Keratinocyte (primary cell): Measurements from ENCODE around the gene RWDD2A. TPM values are rescaled to one million over a fixed set of nuclear protein-coding genes. Genes with fewer than 3 reads are reported as not detected.

Experiments
- DNase-seq: peaks from one replicate; pipeline ENCODE4 v3.0.0-alpha.2; 2011; ENCODE audit warnings: low read depth, missing footprints, low spot score
- FAIRE-seq: peaks from 2 replicates; lab custom pipeline; 2011; peaks lifted over from hg19 to GRCh38; lab: Jason Lieb, UNC
- H2AFZ ChIP-seq: 2 replicates; pipeline ENCODE4 v1.6.0; 2012; ENCODE audit warnings: low read length, control low read depth, inconsistent platforms; ENCODE audit not compliant: control insufficient read depth
- H3K27ac ChIP-seq: 2 replicates; pipeline ENCODE4 v1.5.1; 2011; ENCODE audit warnings: low read length; ENCODE audit not compliant: control insufficient read depth, insufficient read depth
- H3K27me3 ChIP-seq: 3 replicates; pipeline ENCODE4 v1.6.0; 2011; ENCODE audit warnings: low read length; ENCODE audit not compliant: control insufficient read depth, insufficient read depth; ENCODE audit errors: extremely low read depth
- H3K36me3 ChIP-seq, 2 experiments: 2 replicates in 1 of 2; 3 replicates in 1 of 2; pipeline ENCODE4 v1.5.1; 2011; ENCODE audit warnings: low read length in 2 of 2, mild to moderate bottlenecking in 1 of 2; ENCODE audit not compliant: control insufficient read depth in 2 of 2, insufficient read depth in 2 of 2; ENCODE audit errors: extremely low read depth in 1 of 2
- H3K4me1 ChIP-seq: 3 replicates; pipeline ENCODE4 v1.5.1; 2011; ENCODE audit warnings: low read length; ENCODE audit not compliant: control insufficient read depth, insufficient read depth; ENCODE audit errors: extremely low read depth
- H3K4me2 ChIP-seq: 3 replicates; pipeline ENCODE4 v1.6.0; 2011; ENCODE audit warnings: low read depth, low read length; ENCODE audit not compliant: control insufficient read depth, insufficient read depth; ENCODE audit errors: extremely low read depth
- H3K4me3 ChIP-seq, 3 experiments: fragments of 200-600 bp in 1 of 3; sonication (generic) in 1 of 3; 2 replicates in 2 of 3; 3 replicates in 1 of 3; pipeline ENCODE4 v1.5.1; 2011 to 2016; ENCODE audit warnings: low read length in 3 of 3, mild to moderate bottlenecking in 3 of 3, control low read depth in 2 of 3, inconsistent platforms in 1 of 3, low read depth in 1 of 3, mixed read lengths in 1 of 3, mixed run types in 1 of 3, moderate library complexity in 1 of 3; ENCODE audit not compliant: control insufficient read depth in 2 of 3, insufficient read depth in 2 of 3; ENCODE audit errors: extremely low read depth in 1 of 3
- H3K79me2 ChIP-seq: 2 replicates; pipeline ENCODE4 v1.6.0; 2012; ENCODE audit warnings: low read length; ENCODE audit not compliant: control insufficient read depth, insufficient read depth
- H3K9ac ChIP-seq: 3 replicates; pipeline ENCODE4 v1.6.0; 2011; ENCODE audit warnings: low read length; ENCODE audit not compliant: control insufficient read depth, insufficient read depth; ENCODE audit errors: extremely low read depth
- H3K9me1 ChIP-seq: 3 replicates; pipeline ENCODE4 v1.6.0; 2011; ENCODE audit warnings: low read length; ENCODE audit not compliant: control insufficient read depth, insufficient read depth; ENCODE audit errors: extremely low read depth
- H3K9me3 ChIP-seq: 2 replicates; pipeline ENCODE4 v1.5.1; 2012; ENCODE audit warnings: low read depth, low read length; ENCODE audit not compliant: control insufficient read depth
- H4K20me1 ChIP-seq: 3 replicates; pipeline ENCODE4 v1.6.0; 2011; ENCODE audit warnings: low read length; ENCODE audit not compliant: control insufficient read depth, insufficient read depth; ENCODE audit errors: extremely low read depth
- EZH2 ChIP-seq: IDR thresholded peaks from one replicate; pipeline ENCODE4 v1.6.1; 2012; ENCODE audit warnings: inconsistent platforms, mild to moderate bottlenecking, low read length, moderate library complexity
- dilution Hi-C: fragments of 300-500 bp; cut with MboI; formaldehyde crosslinking; loops from one replicate; pipeline ENCODE4 v1.7.0; 2020; ENCODE audit warnings: low sequenced_read_pairs; ENCODE audit not compliant: extremely low pct_ligation_motif_present
- polyA plus RNA-seq, 5 experiments: library from polyadenylated mRNA; depleted of rRNA in 3 of 5; stranded (reverse) in 3 of 5; stranded (forward) in 1 of 5; unstranded in 1 of 5; fragments of >200 nt; gene quantifications; 1 replicate in 1 of 5; 2 replicates in 3 of 5; 3 replicates in 1 of 5; pipeline versions ENCODE4 v1.2.1 to v1.2.3, GENCODE V29; 2011 to 2012; ENCODE audit warnings: missing spikeins in 2 of 5, low read depth in 1 of 5, low replicate concordance in 1 of 5
- TF ChIP-seq, protein P1 (sequence below), 3 experiments: IDR thresholded peaks in 1 of 3; conservative IDR thresholded peaks in 1 of 3; optimal IDR thresholded peaks in 1 of 3; 2 replicates in 2 of 3; 3 replicates in 1 of 3; pipeline versions ENCODE3 to v1.5.1; 2011; ENCODE audit warnings: low read length in 3 of 3, mild to moderate bottlenecking in 3 of 3, moderate library complexity in 2 of 3, control low read depth in 1 of 3, inconsistent platforms in 1 of 3; ENCODE audit not compliant: insufficient read depth in 2 of 3; ENCODE audit errors: extremely low read depth in 1 of 3

Gene RWDD2A
- polyA plus RNA-seq, 1 donor (not counting 4 experiments of a cell fraction or from before 2014, with no cell fraction given) = 1.5 TPM

DNA sequence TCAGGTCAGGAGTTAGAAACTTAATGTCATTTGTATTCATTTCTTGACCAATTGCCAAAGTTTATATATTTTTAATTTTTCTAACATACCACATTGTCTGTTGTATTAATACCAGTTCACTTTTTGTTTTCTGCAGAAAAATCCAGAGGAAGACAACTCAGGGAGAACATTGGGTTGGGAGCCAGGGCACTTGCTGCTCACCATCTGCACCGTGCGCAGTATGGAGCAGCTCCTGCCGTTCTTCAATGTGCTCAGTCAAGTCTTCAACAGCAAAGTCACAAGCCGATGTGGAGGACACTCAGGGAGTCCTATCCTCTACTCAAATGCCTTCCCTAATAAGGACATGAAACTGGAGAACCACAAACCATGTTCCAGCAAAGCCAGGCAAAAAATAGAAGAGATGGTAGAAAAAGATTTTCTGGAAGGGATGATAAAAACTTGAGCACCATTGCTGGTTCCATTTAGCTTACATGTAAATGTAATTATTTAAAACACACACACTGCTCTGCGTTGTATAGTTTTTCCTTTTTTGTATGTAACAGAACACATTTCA is 25.4 kb upstream of the RWDD2A start:
- dilution Hi-C loops = no loop called here
- no peak overlapping the region for H2AFZ ChIP-seq
- no peaks in the 10 kb centered on the region for H3K4me1 ChIP-seq
- no peaks in the 10 kb centered on the region for H3K9me1 ChIP-seq
- no peak overlapping the region for H3K27ac ChIP-seq
- DNase-seq (no peak), FAIRE-seq (no peak)
- H3K27me3 ChIP-seq = no peaks in the 10 kb centered on the region
- H3K4me3 ChIP-seq = no peak overlapping the region
- H3K9me3 ChIP-seq = no peaks in the 10 kb centered on the region
- peaks cover 12 to 37% of the 10 kb centered on the region in 2 experiments for H3K36me3 ChIP-seq
- H3K9ac ChIP-seq = no peak overlapping the region
- no peaks in the 10 kb centered on the region for H4K20me1 ChIP-seq
- TF ChIP-seq EZH2 = no peak
- TF ChIP-seq, protein P1, sequence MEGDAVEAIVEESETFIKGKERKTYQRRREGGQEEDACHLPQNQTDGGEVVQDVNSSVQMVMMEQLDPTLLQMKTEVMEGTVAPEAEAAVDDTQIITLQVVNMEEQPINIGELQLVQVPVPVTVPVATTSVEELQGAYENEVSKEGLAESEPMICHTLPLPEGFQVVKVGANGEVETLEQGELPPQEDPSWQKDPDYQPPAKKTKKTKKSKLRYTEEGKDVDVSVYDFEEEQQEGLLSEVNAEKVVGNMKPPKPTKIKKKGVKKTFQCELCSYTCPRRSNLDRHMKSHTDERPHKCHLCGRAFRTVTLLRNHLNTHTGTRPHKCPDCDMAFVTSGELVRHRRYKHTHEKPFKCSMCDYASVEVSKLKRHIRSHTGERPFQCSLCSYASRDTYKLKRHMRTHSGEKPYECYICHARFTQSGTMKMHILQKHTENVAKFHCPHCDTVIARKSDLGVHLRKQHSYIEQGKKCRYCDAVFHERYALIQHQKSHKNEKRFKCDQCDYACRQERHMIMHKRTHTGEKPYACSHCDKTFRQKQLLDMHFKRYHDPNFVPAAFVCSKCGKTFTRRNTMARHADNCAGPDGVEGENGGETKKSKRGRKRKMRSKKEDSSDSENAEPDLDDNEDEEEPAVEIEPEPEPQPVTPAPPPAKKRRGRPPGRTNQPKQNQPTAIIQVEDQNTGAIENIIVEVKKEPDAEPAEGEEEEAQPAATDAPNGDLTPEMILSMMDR (optimal IDR thresholded peaks at IDR 0.05 in 1 of 3, IDR thresholded peaks at IDR 0.05 in 1 of 3, conservative IDR thresholded peaks at IDR 0.05 in 1 of 3; ENCODE audit: extremely low read depth in 1 of 3, insufficient read depth in 2 of 3, low read length in 3 of 3) = no peak
- no peak overlapping the region for H3K4me2 ChIP-seq
- no peaks in the 10 kb centered on the region for H3K79me2 ChIP-seq

DNA sequence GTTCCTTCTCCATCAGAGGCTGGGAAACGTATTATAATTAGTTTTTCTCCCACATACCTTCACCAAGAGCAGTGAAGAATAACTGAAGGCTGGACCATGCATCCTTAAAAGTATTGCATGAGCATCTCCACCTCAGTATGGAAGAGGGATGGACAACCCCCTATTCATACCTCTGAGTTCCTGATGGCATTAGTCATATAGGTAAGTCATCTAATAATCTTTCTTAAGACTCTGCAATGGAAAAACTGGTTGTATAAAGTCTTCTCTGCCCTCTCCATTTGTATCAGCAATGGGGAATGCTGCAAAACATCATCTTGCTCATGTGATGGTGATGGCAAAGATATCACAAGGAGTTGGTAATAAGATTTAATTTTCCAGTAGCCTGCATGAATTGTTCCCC is 24.6 kb upstream of the RWDD2A start:
- DNase-seq (no peak), FAIRE-seq (no peak)
- H4K20me1 ChIP-seq = no peaks in the 10 kb centered on the region
- H3K9me3 ChIP-seq = no peaks in the 10 kb centered on the region
- no peak overlapping the region for H3K4me3 ChIP-seq
- H3K9me1 ChIP-seq = no peaks in the 10 kb centered on the region
- peaks cover 16 to 37% of the 10 kb centered on the region in 2 experiments for H3K36me3 ChIP-seq
- H3K4me1 ChIP-seq = no peaks in the 10 kb centered on the region
- TF ChIP-seq EZH2 = no peak
- no peak overlapping the region for H2AFZ ChIP-seq
- no peak overlapping the region for H3K9ac ChIP-seq
- dilution Hi-C loops = no loop called here
- H3K4me2 ChIP-seq = no peak overlapping the region
- no peaks in the 10 kb centered on the region for H3K27me3 ChIP-seq
- no peak overlapping the region for H3K27ac ChIP-seq
- H3K79me2 ChIP-seq = no peaks in the 10 kb centered on the region

DNA sequence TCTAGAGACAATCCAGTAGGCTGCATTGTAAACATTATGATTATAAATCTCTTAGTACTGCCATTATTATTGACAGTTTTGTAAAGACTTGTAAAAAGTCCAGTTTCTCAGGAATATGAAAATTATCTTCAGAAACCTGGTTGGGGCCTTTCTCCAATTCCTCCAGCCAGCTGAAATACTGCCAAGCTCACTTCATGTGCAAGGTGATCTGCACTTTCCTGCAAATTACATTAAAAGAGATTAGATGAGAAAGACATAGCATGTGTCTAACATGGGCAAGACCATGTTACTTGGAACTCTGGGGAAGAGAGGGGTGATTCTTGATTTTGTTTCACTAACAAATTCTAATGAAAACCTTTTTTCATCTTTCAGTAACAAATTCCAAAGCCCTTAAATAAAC is 24.1 kb upstream of the RWDD2A start:
- FAIRE-seq = no peak
- H3K27ac ChIP-seq = no peak overlapping the region
- dilution Hi-C loops = no loop called here

More for the DNA sequence above, 24.1 kb upstream of the RWDD2A start:
- no peak for DNase-seq
- H3K4me1 ChIP-seq = no peaks in the 10 kb centered on the region
- no peaks in the 10 kb centered on the region for H3K79me2 ChIP-seq
- H2AFZ ChIP-seq = no peak overlapping the region
- H3K9me1 ChIP-seq = no peaks in the 10 kb centered on the region
- peaks cover 14 to 37% of the 10 kb centered on the region in 2 experiments for H3K36me3 ChIP-seq
- no peak overlapping the region for H3K9ac ChIP-seq
- no peak overlapping the region for H3K4me2 ChIP-seq
- H3K4me3 ChIP-seq = no peak overlapping the region
- no peaks in the 10 kb centered on the region for H3K27me3 ChIP-seq
- H4K20me1 ChIP-seq = no peaks in the 10 kb centered on the region
- TF ChIP-seq, protein P1 (optimal IDR thresholded peaks at IDR 0.05 in 1 of 3, IDR thresholded peaks at IDR 0.05 in 1 of 3, conservative IDR thresholded peaks at IDR 0.05 in 1 of 3; ENCODE audit: extremely low read depth in 1 of 3, insufficient read depth in 2 of 3, low read length in 3 of 3) = no peak
- TF ChIP-seq EZH2 = no peak
- H3K9me3 ChIP-seq = no peaks in the 10 kb centered on the region
